GM19467 (cell line): ENCODE results near the gene PSMA3.

Source experiments
- ATAC-seq: cut with Tn5 transposase; IDR thresholded peaks from one replicate; pipeline ENCODE4 v1.9.1; 2021; ENCODE audit warnings: mild to moderate bottlenecking, moderate library complexity; ENCODE audit not compliant: unreplicated experiment

The PSMA3 gene

GRCh38 chr14:58270628-58271027 lies 26.0 kb downstream of the PSMA3 start:
- no peak for ATAC-seq

- no peak for ATAC-seq
These were observed 28.1 kb downstream of the PSMA3 start for GRCh38 chr14:58272588-58273372.

GRCh38 chr14:58274881-58275280 lies 30.2 kb downstream of the PSMA3 start:
- ATAC-seq, result no peak

- ATAC-seq, result no peak
These were observed 31.0 kb downstream of the PSMA3 start for GRCh38 chr14:58275527-58276190.

GRCh38 chr14:58276208-58276607 lies 31.6 kb downstream of the PSMA3 start:
- ATAC-seq, result no peak

GRCh38 chr14:58278177-58278576 lies 33.5 kb downstream of the PSMA3 start:
- ATAC-seq, result no peak

- no peak for ATAC-seq
These were observed 36.5 kb downstream of the PSMA3 start for GRCh38 chr14:58280954-58281787.

GRCh38 chr14:58281969-58282368 lies 37.3 kb downstream of the PSMA3 start:
- no peak for ATAC-seq

- no peak for ATAC-seq
These were observed 38.4 kb downstream of the PSMA3 start for GRCh38 chr14:58282925-58283593.

GRCh38 chr14:58283730-58284129 lies 39.1 kb downstream of the PSMA3 start:
- no peak for ATAC-seq

GRCh38 chr14:58285132-58285531 lies 40.5 kb downstream of the PSMA3 start:
- ATAC-seq, result no peak

- ATAC-seq, result no peak
These were observed 43.0 kb downstream of the PSMA3 start for GRCh38 chr14:58287607-58288042.

GRCh38 chr14:58288106-58288792 lies 43.6 kb downstream of the PSMA3 start:
- no peak for ATAC-seq

GRCh38 chr14:58291646-58292045 lies 47.0 kb downstream of the PSMA3 start:
- no peak for ATAC-seq

- ATAC-seq, result no peak
These were observed 47.5 kb downstream of the PSMA3 start for GRCh38 chr14:58292187-58292586.

GRCh38 chr14:58294201-58294600 lies 49.6 kb downstream of the PSMA3 start:
- no peak for ATAC-seq

GRCh38 chr14:58296726-58297125 lies 52.1 kb downstream of the PSMA3 start:
- no peak for ATAC-seq

- ATAC-seq, result peak; percentile 1
These were observed 52.7 kb downstream of the PSMA3 start for GRCh38 chr14:58297412-58297761.

GRCh38 chr14:58297762-58298476 lies 53.3 kb downstream of the PSMA3 start:
- peak; percentile 77 for ATAC-seq
